Measurements from ENCODE around the gene CAPN7. TPM values are rescaled to one million over a fixed set of nuclear protein-coding genes. Genes with fewer than 3 reads are reported as not detected.

CAPN7 gene
- total and polyA plus RNA-seq, 5 experiments from 2014 or later = 17.8 to 101 (median 33.2) TPM

DNA sequence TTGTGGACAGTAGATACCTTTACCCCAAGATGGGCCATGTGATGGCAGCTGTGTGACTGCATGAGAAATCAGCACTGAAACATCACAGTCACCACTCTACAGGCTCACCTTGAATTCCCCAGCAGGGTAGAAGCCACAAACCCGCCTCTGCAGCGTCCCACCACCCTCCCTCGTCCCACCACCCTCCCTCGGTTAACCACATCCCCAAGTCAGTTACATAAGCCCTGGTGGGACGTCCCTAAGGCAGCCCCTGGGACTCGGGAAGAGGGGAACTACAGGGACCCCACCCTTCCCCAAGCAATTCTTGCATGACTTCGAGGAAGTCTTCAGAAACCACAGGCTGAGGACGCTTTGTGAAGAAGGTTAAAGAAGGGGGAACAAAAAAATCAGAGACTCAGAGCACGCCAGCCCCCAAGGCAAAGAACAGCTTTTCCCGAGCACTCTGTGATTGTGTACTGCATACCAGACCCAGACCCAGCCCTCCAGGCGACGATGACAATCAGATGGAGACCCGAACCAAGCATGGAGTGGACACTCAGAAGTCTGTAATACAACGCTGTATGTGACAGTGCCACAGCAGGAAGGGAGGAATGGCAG is 65.8 kb downstream of the CAPN7 start:
- H3K27ac Mint-ChIP-seq = peak overlapping the region; percentile 61 to 96 (median 90)
- H3K4me3 Mint-ChIP-seq = peak overlapping the region; percentile 51 to 88 (median 82)
- H3K4me1 Mint-ChIP-seq = peaks cover 36 to 89% (median 81%) of the 10 kb centered on the region in 4 donors
- DNase-seq (peak; percentile 59 to 93 (median 84)), ATAC-seq (peak; percentile 80 to 91)
- no peaks in the 10 kb centered on the region for H3K36me3 Mint-ChIP-seq
- H3K9me3 Mint-ChIP-seq = no peaks in the 10 kb centered on the region
- no peaks in the 10 kb centered on the region for H3K27me3 Mint-ChIP-seq
- POLR2A ChIA-PET = interaction anchor here (0.9 to 6.2 kb wide), 7 partner anchors 19 to 79 kb away, joined by 3 to 49 read pairs (median 3); partner anchors contain the start of genes CAPN7 and SH3BP5

DNA sequence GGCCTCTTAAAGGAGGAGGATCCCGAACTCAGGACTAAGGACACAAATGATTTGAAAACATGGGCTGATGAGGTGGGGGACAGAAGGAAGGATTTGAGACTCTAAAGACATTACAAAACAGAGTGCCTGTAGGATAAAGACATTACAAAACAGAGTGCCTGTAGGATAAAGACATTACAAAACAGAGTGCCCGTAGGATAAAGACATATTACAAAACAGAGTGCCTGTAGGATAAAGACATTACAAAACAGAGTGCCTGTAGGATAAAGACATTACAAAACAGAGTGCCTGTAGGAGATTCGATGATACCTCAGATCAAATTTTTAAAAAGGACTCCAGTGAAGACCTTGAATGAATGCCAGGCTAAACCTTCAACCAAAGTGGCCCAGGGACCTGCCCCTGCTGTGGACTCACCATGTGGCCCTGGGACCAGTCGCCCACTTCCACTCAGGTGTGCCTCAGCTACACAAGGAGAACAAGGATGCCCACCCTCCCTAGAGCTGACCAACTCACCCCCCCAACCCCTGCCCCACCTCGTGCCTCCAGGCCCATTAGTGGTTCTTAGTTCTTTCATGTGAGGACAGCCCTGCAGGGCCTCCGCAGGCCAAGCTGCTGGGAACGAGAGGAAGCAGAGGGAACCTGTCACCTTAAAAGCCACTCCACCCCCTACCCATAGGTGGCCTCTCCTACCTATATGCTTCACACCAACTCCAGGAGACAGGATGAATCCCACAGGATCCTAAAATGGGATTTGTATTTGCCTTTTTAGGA is 66.6 kb downstream of the CAPN7 start:
- DNase-seq (peak in 2 of 10 donors; percentile 10 to 16), ATAC-seq (no peak)
- Mint-ChIP-seq H3K4me3 (peak overlapping the region in 8 of 10 donors; percentile 8 to 88 (median 82)), H3K27me3 (no peaks in the 10 kb centered on the region), H3K9me3 (no peaks in the 10 kb centered on the region), H3K36me3 (no peaks in the 10 kb centered on the region), H3K4me1 (peaks cover 37 to 88% (median 85%) of the 10 kb centered on the region in 4 donors), H3K27ac (peak overlapping the region; percentile 61 to 96 (median 90))
- POLR2A ChIA-PET = interaction anchor here (0.9 to 6.2 kb wide), 3 partner anchors 18 to 67 kb away, joined by 3 to 49 read pairs (median 4); partner anchors contain the start of genes CAPN7 and SH3BP5

DNA sequence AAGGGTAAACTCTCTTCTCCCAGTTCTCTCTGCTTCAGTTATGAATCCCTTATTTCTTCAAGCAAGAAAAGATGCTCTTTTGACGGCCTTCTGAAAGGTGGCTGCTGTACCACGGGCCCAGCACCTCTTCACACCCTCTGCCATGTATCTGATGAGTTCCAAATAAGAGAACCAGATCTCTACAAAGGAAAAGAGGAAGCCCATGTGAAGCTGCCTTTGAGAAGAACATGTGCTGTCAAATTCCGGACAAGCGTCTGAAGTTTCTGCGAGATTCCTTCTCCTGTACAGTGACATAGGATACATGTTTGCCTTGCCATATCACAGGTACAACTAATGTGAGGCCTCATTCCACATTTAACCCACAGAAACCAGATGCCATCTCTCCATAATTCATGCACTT is 67.2 kb downstream of the CAPN7 start:
- peak overlapping the region in 2 of 10 donors; percentile 48 to 53 for H3K4me3 Mint-ChIP-seq
- no peaks in the 10 kb centered on the region for H3K27me3 Mint-ChIP-seq
- peak in 1 of 10 donors; percentile 4 for DNase-seq
- ATAC-seq = no peak
- H3K4me1 Mint-ChIP-seq = peaks cover 37 to 85% (median 83%) of the 10 kb centered on the region in 4 donors
- no peaks in the 10 kb centered on the region for H3K36me3 Mint-ChIP-seq
- POLR2A ChIA-PET = no interaction called here
- peak overlapping the region in 7 of 10 donors; percentile 22 to 93 (median 74) for H3K27ac Mint-ChIP-seq
- no peaks in the 10 kb centered on the region for H3K9me3 Mint-ChIP-seq

DNA sequence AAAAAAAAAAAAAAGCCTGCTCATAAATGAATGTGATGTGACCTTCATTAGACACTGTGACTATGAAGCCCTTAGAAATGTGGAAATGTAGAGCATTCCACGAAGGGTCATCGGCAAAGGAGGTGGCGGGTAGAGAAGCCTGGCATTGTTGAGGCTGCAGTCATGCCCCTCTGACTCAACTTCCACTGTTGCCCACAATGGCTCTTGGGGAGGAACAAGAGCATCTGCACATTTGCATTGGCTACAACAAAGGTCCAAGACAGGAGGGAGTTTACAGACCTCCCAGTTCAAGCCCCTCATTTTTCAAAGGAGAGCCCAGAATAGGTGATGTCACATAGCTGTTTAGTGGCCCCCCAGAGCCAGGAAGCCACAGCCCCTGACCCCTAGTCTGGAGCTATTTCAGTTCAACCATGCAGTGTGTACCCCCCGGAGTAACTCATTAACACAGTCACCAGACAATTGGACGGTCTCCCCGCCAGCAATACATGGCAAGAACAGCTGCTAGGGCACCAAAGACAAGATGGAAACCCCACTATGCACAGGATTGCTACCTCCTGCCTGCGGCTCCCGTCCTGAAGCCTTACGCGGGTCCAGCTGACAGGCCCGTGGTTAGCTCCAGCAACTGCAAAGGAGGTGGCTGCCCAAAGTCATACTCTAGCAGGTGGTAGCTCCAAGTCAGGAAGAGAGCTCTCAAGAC is 70.1 kb downstream of the CAPN7 start:
- Mint-ChIP-seq H3K27ac (peak overlapping the region in 2 of 10 donors; percentile 34 to 56), H3K4me1 (peaks cover 39 to 86% (median 82%) of the 10 kb centered on the region in 4 donors), H3K4me3 (no peak overlapping the region), H3K27me3 (no peaks in the 10 kb centered on the region), H3K9me3 (no peaks in the 10 kb centered on the region), H3K36me3 (no peaks in the 10 kb centered on the region)
- POLR2A ChIA-PET = interaction anchor here (1.0 to 1.8 kb wide), 6 partner anchors 8 to 123 kb away, joined by 3 to 4 read pairs (median 3); no protein-coding TSS in a partner anchor
- DNase-seq (no peak), ATAC-seq (no peak)

DNA sequence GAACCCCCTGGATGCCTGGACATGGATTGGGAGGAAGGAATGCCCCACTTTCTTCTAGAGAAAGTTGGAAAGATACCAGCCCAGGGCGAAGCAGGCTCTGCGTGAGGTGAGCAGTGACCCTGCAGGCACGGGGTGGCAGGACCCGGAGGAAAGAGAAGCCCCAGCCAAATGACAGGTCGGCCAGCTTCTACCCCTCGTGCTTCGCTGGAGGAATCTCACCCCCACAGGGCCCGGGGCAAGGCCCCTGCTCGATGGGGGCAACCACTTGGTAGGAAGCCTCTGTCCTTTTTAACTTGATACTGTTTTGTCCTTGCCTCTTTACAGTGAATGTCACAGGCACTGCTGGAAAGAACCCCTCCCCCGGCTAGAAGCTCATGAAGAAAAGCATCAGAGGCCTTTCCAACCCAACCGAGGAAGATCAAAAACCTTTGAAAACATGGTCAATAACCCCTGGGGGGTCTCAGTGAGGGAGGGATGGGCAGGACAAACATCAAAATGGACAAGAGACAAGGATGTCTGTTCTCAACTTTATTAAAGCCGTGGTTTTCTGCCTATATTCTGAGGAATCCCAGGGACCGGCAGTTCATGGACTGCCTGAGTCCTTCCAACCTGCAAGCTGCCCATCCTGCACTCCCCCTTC is 71.9 kb downstream of the CAPN7 start:
- POLR2A ChIA-PET = interaction anchor here (0.7 to 1.8 kb wide), 3 partner anchors 9 to 14 kb away, joined by 3 to 4 read pairs (median 3); no protein-coding TSS in a partner anchor
- H3K9me3 Mint-ChIP-seq = no peaks in the 10 kb centered on the region
- H3K27ac Mint-ChIP-seq = peak overlapping the region in 1 of 10 donors; percentile 52
- peaks cover 31 to 77% (median 72%) of the 10 kb centered on the region in 4 donors for H3K4me1 Mint-ChIP-seq
- DNase-seq (no peak), ATAC-seq (no peak)
- H3K27me3 Mint-ChIP-seq = no peaks in the 10 kb centered on the region
- no peaks in the 10 kb centered on the region for H3K36me3 Mint-ChIP-seq
- no peak overlapping the region for H3K4me3 Mint-ChIP-seq

DNA sequence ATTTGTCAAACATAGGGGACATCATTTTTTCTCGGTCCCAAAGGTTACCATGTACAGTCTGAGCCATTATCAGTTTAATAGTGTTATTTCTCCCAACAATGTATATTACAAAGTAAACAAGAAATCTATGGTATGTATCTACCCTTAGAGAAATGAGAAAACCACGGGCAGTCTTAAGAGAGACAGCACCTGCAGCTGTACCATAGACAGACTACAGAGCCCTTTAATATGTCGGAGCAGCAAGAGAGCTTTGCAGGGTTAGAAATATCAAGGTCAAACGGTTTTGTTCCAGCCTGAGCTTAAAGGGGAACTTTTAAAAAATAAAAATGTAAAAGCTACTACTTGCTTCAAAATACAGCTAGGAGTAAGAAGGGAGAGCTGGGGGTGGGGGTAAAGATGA is 73.2 kb downstream of the CAPN7 start:
- peaks cover 27 to 78% (median 68%) of the 10 kb centered on the region in 4 donors for H3K4me1 Mint-ChIP-seq
- H3K9me3 Mint-ChIP-seq = no peaks in the 10 kb centered on the region
- peak overlapping the region in 2 of 10 donors; percentile 14 to 15 for H3K27ac Mint-ChIP-seq
- H3K27me3 Mint-ChIP-seq = no peaks in the 10 kb centered on the region
- POLR2A ChIA-PET = interaction anchor here (0.9 kb wide), 1 partner anchor 13 kb away, joined by 3 read pairs; no protein-coding TSS in a partner anchor
- no peak overlapping the region for H3K4me3 Mint-ChIP-seq
- DNase-seq (no peak), ATAC-seq (no peak)
- H3K36me3 Mint-ChIP-seq = no peaks in the 10 kb centered on the region

DNA sequence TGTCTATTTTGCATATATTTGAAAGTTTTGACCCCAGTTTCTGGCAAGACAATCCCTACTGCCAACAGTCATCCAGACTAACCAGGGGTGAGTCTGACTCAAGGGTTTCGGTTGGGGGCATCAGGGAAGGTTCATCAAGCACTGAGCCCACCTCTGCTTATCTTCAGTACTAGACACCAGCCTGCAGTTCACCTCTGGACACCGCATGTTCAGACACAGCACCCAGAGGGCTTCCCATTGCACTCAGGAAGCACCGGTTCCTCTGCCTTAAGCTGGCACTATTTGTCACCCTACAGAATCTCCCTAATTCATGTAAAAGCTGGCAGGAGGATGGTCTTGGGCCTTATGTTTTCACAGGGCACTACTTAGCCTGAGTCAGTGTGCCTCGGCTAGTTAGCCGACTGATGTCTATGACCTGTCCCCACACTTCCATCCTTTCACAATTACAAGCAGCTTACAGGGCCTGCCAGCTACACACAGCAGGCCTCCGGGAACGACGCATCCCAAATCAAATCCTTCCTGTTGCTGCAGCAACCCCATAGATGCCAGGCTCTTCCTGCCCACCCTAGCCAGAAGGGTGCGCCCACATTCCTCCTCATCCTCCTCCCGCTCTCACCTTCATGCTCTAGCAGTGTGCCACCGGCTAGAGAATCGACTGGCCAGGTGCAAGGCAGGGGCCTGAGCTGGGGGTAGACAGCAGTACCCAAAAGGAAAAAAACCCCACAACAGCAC is 73.8 kb downstream of the CAPN7 start:
- no peaks in the 10 kb centered on the region for H3K36me3 Mint-ChIP-seq
- no peak for DNase-seq
- POLR2A ChIA-PET = interaction anchor here (0.6 to 1.6 kb wide), 2 partner anchors 12 to 41 kb away, joined by 3 to 9 read pairs; no protein-coding TSS in a partner anchor
- no peaks in the 10 kb centered on the region for H3K27me3 Mint-ChIP-seq
- peaks cover 27 to 78% (median 67%) of the 10 kb centered on the region in 4 donors for H3K4me1 Mint-ChIP-seq
- no peaks in the 10 kb centered on the region for H3K9me3 Mint-ChIP-seq
- ATAC-seq = no peak
- peak overlapping the region in 3 of 10 donors; percentile 6 to 53 (median 13) for H3K27ac Mint-ChIP-seq
- peak overlapping the region in 1 of 10 donors; percentile 12 for H3K4me3 Mint-ChIP-seq

DNA sequence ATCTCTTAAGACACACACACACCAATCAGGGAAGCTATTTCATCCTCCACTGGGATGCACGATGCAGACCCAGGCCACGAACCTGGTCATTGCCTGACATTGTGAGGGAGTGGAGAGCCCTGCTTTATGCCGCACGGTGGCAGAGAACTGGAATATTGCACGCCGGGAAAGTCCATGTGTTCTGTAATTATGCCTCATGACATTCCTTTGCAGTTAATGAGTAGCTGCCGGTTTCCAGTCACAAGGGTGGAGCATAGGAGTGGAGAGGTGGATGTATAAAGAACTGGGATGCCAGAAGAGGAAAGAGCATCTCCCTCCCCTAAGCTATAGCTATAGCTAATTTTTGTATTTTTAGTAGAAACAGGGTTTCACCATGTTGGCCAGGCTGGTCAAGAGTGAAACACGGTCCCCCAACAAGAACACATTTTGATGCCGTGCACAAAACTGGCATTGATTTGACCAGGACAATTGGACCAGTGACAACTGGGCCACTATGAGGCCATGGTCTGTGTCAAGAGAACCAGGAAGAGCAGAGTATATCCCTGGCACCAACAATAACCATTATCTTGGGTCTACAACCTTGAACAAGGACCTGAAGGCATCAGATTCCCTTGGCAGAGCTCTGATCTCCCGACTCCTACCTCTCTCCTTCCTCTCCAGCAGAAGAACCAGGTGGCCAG is 74.9 kb downstream of the CAPN7 start:
- H3K36me3 Mint-ChIP-seq = peaks cover 0 to 4% (median 0%) of the 10 kb centered on the region in 3 donors
- POLR2A ChIA-PET = interaction anchor here (0.6 to 1.6 kb wide), 2 partner anchors 10 to 40 kb away, joined by 3 to 9 read pairs; no protein-coding TSS in a partner anchor
- DNase-seq = no peak
- peak overlapping the region in 1 of 10 donors; percentile 49 for H3K4me3 Mint-ChIP-seq
- peak overlapping the region in 2 of 10 donors; percentile 38 to 47 for H3K27ac Mint-ChIP-seq
- H3K9me3 Mint-ChIP-seq = no peaks in the 10 kb centered on the region
- no peaks in the 10 kb centered on the region for H3K27me3 Mint-ChIP-seq
- H3K4me1 Mint-ChIP-seq = peaks cover 26 to 78% (median 62%) of the 10 kb centered on the region in 4 donors
- no peak for ATAC-seq

DNA sequence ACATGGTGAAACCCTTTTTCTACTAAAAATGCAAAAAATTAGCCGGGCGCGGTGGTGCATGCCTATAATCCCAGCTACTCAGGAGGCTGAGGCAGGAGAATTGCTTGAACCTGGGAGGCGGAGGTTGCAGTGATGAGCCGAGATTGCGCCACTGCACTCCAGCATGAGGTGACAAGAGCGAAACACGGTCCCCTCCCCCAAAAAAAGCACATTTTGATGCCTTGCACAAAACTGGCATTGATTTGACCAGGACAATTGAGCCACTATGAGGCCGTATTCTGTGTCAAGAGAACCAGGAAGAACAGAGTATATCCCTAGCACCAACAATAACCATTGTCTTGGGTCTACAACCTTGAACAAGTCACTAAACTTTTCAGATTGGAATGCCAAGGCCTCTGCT is 75.8 kb downstream of the CAPN7 start:
- Mint-ChIP-seq H3K4me1 (peaks cover 26 to 78% (median 58%) of the 10 kb centered on the region in 4 donors), H3K27me3 (no peaks in the 10 kb centered on the region), H3K9me3 (no peaks in the 10 kb centered on the region), H3K36me3 (peaks cover 0 to 4% (median 4%) of the 10 kb centered on the region in 3 donors), H3K27ac (no peak overlapping the region), H3K4me3 (no peak overlapping the region)
- ATAC-seq = no peak
- DNase-seq = no peak
- POLR2A ChIA-PET = no interaction called here

DNA sequence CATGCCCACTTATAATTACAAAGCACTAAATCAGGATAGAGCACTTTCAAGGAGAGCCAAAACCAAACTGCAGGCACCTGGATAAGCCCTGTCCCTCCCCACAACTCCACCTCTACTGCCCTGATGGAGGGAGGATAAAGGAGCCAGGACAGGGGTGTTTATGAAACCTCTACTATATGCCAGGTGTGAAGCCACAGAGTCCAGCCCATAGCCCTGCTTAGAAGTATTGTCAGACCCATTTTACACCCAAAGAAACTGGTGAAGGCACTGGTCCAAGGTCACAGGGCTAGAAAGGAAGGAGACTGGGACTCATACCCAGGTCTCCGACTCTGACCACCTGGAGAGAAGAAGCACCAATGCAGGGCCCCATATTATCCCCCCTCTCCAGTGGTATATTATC is 77.7 kb downstream of the CAPN7 start:
- Mint-ChIP-seq H3K36me3 (peaks cover 0 to 7% (median 4%) of the 10 kb centered on the region in 3 donors), H3K27ac (peak overlapping the region in 2 of 10 donors; percentile 37 to 64), H3K9me3 (no peaks in the 10 kb centered on the region), H3K4me1 (peaks cover 23 to 85% (median 55%) of the 10 kb centered on the region in 4 donors), H3K27me3 (no peaks in the 10 kb centered on the region), H3K4me3 (no peak overlapping the region)
- DNase-seq (no peak), ATAC-seq (no peak)
- POLR2A ChIA-PET = interaction anchor here (1.0 kb wide), 1 partner anchor 8 kb away, joined by 3 read pairs; no protein-coding TSS in a partner anchor
